Type B pancreatic cell (in vitro differentiated cells): ENCODE data around the gene NDC80. TPM values are rescaled to one million over a fixed set of nuclear protein-coding genes. Genes with fewer than 3 reads are reported as not detected.

Experiments
- DNase-seq: peaks from one replicate; pipeline ENCODE4 v3.0.0; 2021; ENCODE audit warnings: mixed read lengths; ENCODE audit not compliant: unreplicated experiment; ENCODE audit errors: extremely low spot score
- H3K27ac Mint-ChIP-seq: 2 replicates; pipeline ENCODE4 v1.8.0; 2021; ENCODE audit warnings: mild to moderate bottlenecking, mixed read lengths
- H3K27me3 Mint-ChIP-seq: 2 replicates; pipeline ENCODE4 v1.8.0; 2021; ENCODE audit warnings: mixed read lengths
- H3K36me3 Mint-ChIP-seq: 2 replicates; pipeline ENCODE4 v1.8.0; 2021; ENCODE audit warnings: mixed read lengths
- H3K4me1 Mint-ChIP-seq: one replicate; pipeline ENCODE4 v1.8.0; 2021; ENCODE audit warnings: mixed read lengths; ENCODE audit not compliant: unreplicated experiment
- H3K4me3 Mint-ChIP-seq: 2 replicates; pipeline ENCODE4 v1.8.0; 2021; ENCODE audit warnings: mild to moderate bottlenecking, mixed read lengths
- H3K9me3 Mint-ChIP-seq: 2 replicates; pipeline ENCODE4 v1.8.0; 2021; ENCODE audit warnings: mixed read lengths
- CTCF ChIP-seq: fragments of 200-600 bp; sonication (generic); conservative IDR thresholded peaks from 2 replicates; pipeline ENCODE4 v1.5.0; 2021; ENCODE audit warnings: antibody characterized with exemption, mild to moderate bottlenecking
- total RNA-seq: library from RNA; stranded (reverse); gene quantifications from 2 replicates; pipeline ENCODE4 v1.2.1, GENCODE V29; 2021; ENCODE audit warnings: low replicate concordance

NDC80 gene
- total RNA-seq, 1 donor from 2014 or later: 34.3 TPM

DNA sequence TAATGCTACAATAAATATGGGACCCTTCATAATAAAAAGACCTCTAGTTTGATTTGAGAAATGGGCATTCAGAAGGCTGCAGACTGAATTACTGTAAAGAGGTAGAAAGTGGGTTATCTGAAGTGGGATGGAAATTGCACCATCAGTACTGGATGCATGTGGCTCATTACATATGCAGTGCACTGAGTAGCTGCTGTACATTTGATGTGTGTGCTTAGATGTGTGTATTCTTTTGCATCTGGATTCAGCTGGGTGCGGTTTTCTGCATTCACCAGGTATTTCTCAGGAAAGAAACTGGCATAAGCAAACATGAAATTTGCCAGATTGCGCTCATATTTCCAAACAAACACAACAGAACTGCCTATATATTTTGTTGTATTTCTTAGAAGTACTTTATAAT, 38.2 kb downstream of the NDC80 start:
- no peaks in the 10 kb centered on the region for H3K9me3 Mint-ChIP-seq
- TF ChIP-seq CTCF: no peak
- DNase-seq: no peak
- H3K4me3 Mint-ChIP-seq: no peak overlapping the region
- H3K27me3 Mint-ChIP-seq: no peaks in the 10 kb centered on the region
- H3K36me3 Mint-ChIP-seq: peaks cover 24% of the 10 kb centered on the region
- no peak overlapping the region for H3K27ac Mint-ChIP-seq
- H3K4me1 Mint-ChIP-seq: no peaks in the 10 kb centered on the region

DNA sequence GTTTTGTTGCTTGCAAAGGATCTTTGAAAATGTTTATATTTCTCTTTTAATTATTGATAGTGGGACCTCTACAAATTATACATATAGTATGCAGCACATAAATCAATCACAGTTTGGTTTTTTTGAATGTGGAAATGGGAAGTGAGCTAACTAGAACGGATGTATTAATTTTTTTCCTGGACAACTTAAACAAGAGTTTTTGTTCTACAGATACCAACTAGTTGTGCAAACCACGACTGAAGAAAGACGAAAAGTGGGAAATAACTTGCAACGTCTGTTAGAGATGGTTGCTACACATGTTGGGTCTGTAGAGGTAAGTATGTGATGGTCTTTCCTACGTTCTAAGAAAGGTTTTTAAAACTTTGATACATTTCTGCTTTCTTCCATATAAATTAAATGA, 39.2 kb downstream of the NDC80 start:
- Mint-ChIP-seq H3K27ac (no peak overlapping the region), H3K9me3 (no peaks in the 10 kb centered on the region)
- DNase-seq: no peak

DNA sequence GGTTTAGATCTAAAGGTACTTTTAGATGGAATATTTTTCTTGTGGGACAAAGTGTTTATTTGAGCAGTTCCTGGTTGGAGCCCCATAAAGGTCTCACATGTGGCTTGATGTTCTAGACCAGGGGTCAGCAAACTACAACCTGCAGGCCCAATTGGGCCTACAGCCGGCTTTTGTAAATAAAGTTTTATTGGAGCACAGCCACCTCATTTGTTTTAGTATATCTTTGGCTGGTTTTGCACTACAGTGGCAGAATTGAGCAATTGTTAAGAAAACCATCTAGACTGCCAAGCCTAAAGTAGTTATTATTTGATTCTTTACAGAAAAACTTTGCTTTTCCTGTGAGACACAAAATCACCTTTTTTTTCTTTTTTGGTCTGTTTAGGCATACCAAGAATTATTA, 41.6 kb downstream of the NDC80 start:
- Mint-ChIP-seq H3K4me3 (no peak overlapping the region), H3K27ac (no peak overlapping the region), H3K4me1 (no peaks in the 10 kb centered on the region), H3K27me3 (no peaks in the 10 kb centered on the region), H3K9me3 (no peaks in the 10 kb centered on the region), H3K36me3 (peaks cover 34% of the 10 kb centered on the region)
- no peak for TF ChIP-seq CTCF
- no peak for DNase-seq

More for the DNA sequence above, 39.2 kb downstream of the NDC80 start:
- peaks cover 26% of the 10 kb centered on the region for H3K36me3 Mint-ChIP-seq
- no peak for TF ChIP-seq CTCF
- no peak overlapping the region for H3K4me3 Mint-ChIP-seq
- no peaks in the 10 kb centered on the region for H3K4me1 Mint-ChIP-seq
- H3K27me3 Mint-ChIP-seq: no peaks in the 10 kb centered on the region

- H3K27ac Mint-ChIP-seq: no peak overlapping the region
Measured at GRCh38 chr18:2617401-2617998, 46.1 kb downstream of the NDC80 start.

DNA sequence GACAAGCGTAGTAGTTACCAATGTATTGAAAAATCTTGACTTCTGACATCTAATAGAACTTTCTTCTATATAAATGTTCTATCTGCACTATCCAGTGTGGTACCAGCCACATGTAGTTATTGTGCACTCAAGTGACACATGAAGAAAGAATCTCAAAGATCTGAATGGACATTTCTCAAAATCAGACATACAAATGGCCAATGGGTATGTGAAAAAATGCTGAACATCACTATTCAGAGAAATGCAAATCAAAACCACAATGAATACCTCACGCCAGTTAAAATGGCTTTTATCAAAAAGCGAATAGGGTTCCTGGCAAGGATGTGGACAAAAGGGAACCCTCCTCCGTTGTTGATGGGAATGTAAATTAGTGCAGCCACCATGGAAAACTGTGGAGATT, 46.7 kb downstream of the NDC80 start:
- no peak overlapping the region for H3K4me3 Mint-ChIP-seq
- DNase-seq: no peak
- H3K27ac Mint-ChIP-seq: no peak overlapping the region
- H3K36me3 Mint-ChIP-seq: peaks cover 19% of the 10 kb centered on the region
- H3K4me1 Mint-ChIP-seq: no peaks in the 10 kb centered on the region
- H3K27me3 Mint-ChIP-seq: no peaks in the 10 kb centered on the region
- H3K9me3 Mint-ChIP-seq: no peaks in the 10 kb centered on the region
- TF ChIP-seq CTCF: no peak

More at GRCh38 chr18:2617401-2617998, 46.1 kb downstream of the NDC80 start:
- no peaks in the 10 kb centered on the region for H3K9me3 Mint-ChIP-seq
- no peaks in the 10 kb centered on the region for H3K4me1 Mint-ChIP-seq
- TF ChIP-seq CTCF: no peak
- H3K4me3 Mint-ChIP-seq: no peak overlapping the region
- H3K27me3 Mint-ChIP-seq: no peaks in the 10 kb centered on the region
- DNase-seq: no peak
- H3K36me3 Mint-ChIP-seq: peaks cover 24% of the 10 kb centered on the region

GRCh38 chr18:2625217-2625616, 53.9 kb downstream of the NDC80 start:
- Mint-ChIP-seq H3K4me1 (no peaks in the 10 kb centered on the region), H3K9me3 (no peaks in the 10 kb centered on the region), H3K36me3 (no peaks in the 10 kb centered on the region), H3K4me3 (no peak overlapping the region), H3K27ac (no peak overlapping the region), H3K27me3 (no peaks in the 10 kb centered on the region)
- no peak for TF ChIP-seq CTCF
- DNase-seq: no peak
